GM19043 (cell line): ENCODE measurements around the gene AKAP7.

ENCODE experiments used
- ATAC-seq: cut with Tn5 transposase; IDR thresholded peaks from one replicate; pipeline ENCODE4 v1.9.1; 2021; ENCODE audit warnings: low read depth; ENCODE audit not compliant: unreplicated experiment

Gene AKAP7

DNA sequence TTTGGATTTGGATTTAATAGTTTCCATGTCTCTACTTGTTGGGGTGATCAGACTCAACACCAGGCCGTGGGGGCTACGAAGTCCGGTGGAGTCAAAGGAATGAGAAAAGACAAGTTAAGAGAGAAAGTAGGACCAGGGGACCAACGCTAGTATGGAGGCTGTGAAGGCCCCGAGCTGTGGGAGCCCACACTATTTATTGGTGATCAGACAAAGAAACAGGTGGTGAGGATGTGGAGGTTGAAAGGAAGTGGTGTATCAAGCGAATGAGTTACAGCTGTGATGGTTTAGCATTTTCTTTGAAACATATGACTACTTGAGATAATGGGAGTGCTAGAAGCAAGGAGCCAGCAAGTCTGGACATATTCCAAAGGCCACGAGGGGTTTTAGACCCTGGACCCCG is 62.4 kb downstream of the AKAP7 start:
- ATAC-seq: no peak

DNA sequence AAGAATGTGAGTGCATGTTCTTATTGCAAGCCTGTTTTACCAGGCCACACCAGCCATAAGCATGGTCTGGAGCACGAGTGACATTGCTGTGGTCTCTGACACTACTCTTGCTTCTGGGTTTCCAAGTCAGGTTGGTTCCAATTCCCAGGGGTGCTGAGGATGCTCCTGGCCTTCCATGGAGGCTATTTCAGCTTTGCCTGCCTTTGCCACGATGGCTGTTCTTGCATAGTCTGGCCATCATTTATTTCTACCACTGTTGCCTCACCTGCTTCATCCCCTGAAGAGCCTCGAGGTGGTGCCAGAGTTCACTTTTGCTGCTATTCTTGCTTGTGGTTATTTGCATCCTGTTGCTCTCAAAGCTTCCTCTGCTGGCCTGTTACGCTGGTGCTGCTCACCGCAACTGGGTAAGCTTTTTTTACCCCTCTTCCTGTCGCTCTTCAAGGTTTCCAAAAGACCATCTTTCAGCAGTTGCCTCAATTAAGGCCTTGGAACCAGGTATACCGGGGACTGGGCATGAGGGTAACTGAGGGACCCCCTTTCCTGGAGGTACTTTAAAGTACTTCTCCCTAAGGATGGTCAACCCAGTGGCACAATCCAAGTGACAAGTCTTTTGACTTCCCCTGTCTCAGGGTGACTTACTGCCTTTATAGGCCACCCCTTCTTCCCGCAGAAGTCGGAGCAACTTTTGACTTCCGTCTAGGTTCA is 64.5 kb downstream of the AKAP7 start:
- ATAC-seq: peak; percentile 100

DNA sequence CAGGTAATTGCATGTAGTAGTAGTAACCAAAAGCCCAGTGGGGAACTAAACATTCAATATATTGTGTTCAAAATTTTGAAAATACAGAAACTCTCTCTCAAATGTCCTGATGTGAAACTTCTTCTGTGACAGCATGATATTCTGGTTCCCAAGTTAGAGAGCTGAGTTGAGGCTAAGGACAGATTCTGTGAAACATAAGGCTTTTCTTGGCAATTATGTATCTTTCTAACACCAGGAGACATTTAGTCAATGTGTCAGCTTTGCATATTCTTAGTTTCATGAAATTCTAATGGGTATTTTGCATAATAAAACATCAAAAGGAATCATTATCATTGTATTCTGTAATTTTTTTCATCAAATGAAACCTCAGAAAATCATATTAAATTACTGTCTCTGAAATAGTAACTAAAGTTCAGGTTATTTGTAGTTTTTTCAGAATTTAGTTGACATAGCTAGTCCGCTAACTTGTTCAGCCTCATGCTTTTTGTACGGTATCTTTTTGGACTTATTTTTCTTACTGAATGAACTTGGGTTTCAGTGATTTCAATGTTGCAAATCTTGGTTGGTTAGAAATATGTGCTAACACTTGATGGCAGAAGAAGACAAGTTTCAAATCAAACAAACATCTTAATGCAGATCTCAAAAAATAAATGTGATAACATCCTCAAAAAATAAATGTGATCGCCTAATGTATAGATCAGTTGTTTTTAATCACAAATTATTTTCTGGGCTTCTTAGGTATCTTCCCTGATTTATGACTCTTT is 70.4 kb downstream of the AKAP7 start:
- ATAC-seq: no peak

DNA sequence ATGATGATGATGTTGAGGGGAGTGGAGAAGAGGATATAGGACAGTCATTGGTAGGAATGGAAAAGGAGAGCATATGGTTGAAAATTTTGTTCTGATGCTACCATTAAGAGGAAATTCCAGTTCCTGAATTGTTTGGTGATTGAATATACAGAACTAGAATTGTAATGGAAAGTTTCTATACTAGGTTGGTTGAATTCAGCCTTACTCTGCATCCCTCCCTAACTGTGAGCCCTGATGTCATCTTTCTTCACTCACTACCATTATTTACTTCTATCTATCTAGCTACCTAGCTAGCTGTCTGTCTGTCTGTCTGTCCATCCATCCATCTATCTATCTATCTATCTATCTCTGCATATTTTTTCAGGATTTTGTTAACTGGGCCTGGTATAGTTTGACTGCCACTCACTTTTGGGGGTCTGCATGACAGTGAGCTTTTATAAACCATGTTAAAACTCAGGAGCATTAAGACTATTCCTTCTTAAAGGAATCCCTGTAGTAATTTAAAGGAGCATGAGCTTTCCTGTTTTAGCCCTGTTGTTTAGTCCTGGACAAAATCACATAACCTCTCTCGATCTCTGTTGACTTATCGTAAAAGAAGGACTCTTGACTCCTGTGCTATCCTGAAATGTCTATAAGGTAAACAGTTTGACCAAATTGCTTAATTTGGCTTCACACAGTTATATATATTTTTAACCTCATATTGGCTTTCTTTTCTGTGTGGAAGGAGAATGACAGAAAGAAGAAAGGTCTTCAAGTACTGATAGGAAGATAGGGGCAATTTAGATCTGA is 71.4 kb downstream of the AKAP7 start:
- ATAC-seq: no peak

DNA sequence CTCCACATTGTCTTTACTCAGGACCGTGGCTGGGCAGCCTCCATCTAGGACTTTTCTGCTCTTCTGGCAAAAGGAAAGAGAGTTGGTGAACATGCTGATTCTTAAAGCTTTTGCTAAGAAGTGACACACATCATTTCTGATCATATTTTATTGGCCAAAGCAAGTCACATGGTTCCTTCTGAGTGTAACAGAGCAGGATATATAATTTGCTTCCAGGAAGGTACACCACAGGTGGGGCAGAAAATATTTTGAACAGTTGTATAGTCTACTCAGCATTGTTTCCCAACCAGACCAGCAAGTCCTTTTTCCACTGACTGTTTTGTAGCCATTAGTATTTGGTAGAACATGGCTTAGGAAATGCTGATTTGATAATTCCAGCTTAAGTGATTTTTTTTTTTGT is 73.5 kb downstream of the AKAP7 start:
- ATAC-seq: no peak

DNA sequence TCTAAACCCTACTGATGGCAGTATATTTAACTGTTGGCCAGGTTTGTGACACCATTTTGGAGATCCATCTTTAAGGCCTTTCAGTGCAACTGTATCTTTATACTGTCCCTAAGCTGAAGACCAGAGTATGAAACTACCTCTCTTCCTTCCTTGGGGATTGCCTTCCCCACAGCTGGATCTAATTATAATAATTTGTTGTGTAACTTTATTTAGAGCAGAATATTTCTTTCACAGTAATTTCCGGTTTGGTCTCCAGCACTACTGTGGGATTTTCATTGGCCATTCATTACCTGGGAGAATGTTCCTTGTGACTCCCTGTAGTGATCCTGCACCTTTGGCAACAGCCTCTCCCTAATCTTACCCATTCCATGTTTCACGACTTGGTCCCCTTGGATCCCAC is 75.2 kb downstream of the AKAP7 start:
- no peak for ATAC-seq

DNA sequence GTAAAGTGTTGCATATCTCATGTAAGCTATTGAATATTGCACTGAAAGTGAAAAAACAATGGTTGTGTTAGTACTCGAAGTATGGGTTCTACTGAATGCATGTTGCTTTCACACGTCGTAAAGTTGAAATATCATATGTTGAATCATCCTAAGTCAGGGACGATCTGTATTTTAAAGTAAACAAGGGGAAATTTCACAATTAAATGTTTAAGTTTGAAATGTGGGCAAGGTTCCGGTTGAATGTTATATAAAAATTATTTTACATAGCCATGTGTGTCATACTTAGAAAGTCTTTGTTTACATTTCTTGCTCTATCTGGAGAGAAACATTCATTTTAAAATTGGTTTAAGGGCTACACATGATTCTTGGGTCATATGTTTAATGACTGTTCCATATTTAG is 76.8 kb downstream of the AKAP7 start:
- no peak for ATAC-seq

DNA sequence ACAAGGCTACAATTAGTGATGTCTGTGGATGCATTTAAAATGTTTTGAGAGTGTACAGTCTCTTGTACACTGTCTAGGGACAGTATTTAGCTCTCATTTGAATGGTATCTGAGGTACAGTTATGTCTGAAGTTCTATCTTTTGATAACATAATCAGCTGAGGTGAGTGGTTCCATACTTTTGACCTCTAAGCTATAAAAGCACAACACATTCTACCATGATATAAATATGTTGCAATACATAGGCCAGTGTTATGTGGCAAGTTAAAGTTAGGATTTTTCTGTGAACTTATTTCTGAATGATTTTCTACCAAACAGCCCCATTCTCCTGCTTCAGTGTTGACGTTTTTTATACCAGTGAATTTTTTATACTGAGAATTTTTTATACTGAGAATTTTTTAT is 77.6 kb downstream of the AKAP7 start:
- no peak for ATAC-seq

DNA sequence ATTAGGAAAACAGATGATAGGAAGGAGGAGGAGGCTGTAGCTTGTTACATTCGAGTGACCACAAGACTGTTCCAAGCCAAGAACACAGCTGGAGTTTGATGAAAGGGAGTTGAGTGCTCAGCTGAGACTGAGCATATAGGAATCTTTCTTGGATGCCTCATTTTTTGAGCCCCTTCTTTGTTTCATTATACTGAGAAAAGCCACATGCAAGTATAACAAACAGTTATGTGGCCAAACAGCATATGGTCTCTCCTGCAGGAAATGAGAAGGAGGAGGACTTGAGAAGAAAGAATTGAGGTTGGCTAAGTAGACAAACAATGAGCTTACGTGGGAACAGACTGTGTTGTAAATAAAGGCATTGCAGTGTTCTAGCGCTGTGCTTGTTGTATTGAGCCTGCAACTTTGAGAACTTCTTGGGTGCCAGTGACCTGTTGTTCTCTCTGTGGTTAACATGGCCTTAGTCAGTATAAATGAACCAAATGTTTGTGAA is 78.3 kb downstream of the AKAP7 start:
- no peak for ATAC-seq

DNA sequence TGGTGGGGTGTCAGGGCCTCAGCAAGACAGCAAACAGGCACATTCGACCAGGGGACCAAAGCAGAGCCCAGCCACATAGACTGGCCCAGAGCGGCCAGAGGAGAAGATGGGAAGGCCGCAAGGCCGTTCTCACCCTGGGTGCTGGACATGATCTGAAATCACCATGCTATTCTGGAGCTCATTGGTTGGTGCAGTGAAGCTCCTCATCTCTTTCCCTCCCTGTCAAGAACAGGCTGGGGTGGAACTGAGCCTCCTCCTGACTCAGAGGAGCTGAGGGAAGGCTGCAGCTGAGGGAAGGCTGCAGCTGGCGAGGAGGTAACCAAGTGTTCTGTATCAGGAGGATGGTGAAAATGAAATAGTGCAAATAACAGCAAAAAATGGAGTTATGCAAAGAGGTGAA is 80.0 kb downstream of the AKAP7 start:
- ATAC-seq: no peak

DNA sequence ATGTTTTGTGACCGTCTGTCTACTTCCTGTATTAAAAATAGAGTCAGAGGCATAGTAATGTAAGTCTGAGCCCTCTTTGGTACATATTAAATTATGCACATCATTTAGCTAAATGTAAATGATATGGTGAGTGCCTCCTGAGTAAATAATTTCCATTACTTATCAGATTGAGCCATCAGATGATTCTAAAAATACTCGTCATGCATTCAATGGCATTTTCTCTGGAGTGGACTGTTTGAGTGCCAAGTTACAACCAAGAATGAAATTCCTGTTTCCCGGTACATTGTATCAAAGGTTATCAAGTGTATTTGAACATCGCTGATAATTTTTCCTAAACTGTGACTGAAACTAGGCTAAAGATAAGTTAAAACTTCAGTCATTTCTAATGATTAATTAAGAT is 81.0 kb downstream of the AKAP7 start:
- no peak for ATAC-seq

DNA sequence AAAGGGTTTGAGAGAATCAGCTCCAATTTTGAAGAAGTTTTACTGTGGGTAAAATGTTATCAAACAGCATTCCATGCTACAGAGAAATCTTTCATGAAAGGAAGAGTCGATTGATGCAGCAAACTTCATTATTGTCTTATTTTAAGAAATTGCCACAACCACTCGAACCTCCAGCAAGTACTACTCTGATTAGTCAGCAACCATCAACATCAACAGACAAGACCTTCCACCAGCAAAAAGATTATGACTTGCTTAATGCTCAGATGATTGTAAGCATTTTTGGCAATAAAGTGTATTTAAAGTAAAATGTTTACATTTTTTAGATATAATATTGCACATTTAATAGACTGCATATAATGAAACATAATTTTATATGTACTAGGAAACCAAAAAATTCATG is 87.5 kb downstream of the AKAP7 start:
- ATAC-seq: no peak

DNA sequence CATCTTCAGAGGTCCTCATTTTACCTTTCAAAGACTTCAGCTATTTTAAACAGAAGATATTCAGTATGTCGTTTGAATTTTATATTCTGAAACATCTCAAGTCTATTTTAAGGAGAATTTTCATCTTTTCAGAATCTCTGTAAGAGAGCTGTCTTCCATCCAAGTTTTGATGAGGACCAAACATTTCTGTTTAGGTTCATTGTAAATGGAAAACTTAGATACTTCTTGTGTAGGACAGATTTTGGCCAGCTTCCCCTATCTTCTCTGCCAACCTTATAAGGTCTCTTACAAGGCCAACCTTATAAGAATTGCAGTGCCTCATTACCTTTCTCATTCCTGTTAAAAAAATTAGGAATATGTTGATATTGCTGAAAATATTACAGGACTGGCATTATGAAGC is 88.1 kb downstream of the AKAP7 start:
- no peak for ATAC-seq

DNA sequence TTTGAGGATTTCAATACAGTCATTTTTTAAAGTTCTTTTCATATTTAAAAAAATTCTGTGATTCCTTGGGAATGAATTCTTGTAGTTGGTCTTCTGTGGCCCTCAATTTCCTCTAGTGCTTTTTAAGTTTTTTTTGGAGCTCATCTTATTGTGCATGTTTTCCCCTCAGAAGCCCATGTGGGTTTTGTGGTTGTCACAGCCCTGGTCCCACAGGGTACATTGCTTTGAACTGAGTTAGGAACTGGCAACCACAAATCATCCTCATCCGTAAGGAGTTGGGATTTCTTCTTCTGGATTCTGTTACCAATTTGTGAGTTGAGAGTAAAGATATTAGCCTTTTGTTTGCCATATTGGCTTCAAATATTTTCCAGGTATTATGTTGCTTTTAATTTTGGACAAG is 89.9 kb downstream of the AKAP7 start:
- no peak for ATAC-seq

DNA sequence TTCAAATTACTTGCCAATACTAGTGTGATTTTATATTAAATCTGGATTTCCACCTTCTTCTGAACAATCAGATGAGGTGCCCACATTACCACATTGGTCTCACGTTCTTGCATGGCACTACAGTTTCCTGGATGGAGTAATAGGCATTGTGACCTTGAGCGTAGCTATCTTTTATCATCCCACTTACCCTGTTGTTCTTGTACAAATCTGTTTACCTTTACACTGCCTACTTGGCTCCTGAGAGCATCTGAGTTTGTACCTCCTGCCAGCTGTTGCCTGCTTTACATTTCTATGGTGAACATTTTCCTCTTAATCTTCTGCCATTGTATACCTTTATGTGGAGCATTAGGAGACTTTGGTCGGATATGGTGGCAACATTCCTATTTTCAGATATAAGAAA is 90.7 kb downstream of the AKAP7 start:
- ATAC-seq: no peak

DNA sequence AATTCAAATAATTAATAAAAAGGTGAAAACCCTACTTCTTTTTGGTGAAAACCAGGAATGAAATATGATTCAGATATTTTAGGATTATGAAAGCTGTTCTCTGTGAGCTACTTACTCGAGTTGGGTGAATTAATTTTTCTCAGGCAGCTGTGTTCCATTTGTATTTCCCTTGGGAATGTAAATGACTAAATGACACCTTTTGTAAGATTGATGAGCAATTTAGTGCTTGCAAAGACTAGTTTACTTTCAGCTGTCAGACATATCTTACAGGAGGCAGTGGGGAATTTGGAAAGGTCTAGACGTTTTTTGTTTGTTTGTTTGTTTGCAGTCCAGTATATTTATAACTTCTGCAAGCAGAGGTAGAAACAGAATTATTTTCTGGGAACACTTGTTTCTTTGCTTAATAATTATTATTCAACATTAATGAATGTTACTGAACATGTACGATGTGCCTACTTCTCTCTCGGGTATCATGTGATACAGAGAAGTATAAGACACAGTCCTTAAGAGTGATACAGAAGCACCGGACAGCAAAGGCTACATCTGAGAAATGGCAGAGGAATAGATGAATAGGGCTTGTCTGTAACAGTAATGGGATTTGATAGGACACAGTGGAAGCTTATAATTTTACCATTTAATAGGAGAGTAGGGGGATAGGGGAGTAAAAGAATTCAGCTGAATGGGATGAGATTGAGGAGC is 91.3 kb downstream of the AKAP7 start:
- no peak for ATAC-seq

DNA sequence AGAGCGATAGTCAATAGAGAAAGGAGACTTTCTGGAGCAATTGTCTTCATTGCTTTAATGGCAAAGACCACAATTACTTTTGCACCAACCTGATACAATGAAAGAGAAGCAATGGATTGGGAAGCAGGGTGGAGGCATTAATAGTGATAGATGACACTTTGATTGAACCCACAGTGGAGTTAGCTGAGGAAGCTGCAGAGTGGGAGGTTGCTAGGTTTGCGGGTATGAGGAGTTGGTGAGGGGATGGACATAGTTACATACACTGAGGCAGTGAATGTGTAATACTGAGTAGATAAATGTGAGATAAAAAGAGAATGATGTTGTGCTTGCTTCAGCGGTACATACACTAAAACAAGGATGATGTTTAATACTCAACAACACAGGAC is 91.9 kb downstream of the AKAP7 start:
- ATAC-seq: no peak

DNA sequence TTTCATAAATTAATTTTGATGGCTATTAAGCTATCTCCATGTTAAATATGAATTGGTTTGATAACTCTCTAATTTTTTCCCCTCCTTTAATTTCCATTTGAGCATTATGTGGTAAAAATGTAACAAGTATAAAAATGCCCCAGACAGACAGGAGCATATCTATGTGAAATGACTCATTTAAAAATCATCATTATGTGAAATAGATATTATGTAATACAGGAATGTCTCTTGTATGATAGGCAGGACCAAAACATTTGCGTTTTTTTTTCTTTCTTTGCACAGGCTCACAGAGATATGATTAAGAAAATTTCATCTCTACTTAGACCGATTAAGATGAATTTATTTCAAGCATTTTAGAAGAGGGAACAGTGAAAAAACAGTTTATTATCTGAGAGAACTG is 95.8 kb downstream of the AKAP7 start:
- ATAC-seq: no peak

DNA sequence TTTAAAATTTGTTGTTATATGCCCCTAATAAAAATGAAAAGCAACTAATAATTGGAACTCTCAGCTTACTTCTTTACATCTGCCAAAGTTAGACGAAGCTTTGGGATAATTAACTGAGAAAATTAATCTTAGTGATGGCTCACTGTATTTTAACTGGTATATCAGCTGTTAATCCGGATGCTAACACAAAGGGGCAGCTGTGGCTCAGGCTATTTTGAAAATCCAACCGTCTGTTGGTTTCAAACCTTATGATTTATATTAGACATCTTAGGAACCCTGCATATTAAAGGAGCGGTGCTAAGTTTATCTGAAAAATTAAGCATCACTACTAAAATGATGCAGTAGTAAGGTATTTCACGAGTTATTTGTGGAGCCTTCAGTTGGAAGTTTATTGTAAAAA is 96.6 kb downstream of the AKAP7 start:
- no peak for ATAC-seq

DNA sequence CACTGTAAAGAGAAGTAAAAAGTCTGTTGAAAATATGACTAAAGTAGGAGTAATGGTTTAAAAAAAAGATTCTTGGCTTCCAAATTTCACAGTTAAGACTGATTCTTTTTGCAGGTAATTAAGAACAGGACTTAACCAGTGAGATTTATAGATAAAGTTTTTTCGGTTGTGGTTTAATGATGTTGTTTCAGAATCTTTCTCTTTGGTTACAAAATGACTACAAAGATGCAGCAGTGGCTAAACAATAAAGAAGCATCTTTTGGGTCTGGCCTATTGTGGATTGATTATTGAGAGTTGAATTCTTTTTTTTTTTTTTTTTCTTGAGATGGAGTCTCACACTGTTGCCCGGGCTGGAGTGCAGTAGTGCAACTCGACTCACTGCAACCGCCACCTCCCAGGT is 109.7 kb downstream of the AKAP7 start:
- ATAC-seq: no peak

DNA sequence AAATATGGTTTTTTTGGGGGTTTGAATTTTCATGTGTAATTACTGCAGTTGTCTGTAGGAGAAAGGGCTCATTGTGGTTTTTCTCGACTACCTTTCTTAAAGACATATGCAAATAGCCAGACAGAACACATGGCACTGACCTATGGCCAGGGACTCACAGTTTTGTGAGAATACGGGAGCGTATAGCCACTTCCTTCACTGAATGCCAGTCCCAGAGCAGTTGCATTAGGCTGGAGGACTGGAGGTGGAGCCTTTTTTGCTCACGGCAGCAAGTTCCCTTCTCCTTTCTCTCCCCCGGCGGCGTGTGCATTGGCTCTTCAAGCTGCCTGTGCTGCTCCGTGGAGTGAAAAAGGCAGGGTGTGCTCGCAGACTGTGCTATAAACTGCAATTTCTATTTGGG is 114.9 kb downstream of the AKAP7 start:
- peak; percentile 73 for ATAC-seq
